Activated CD8-positive, alpha-beta T cell treated with anti-CD3 and anti-CD28 coated beads for 36 hours (primary cell): Measurements from ENCODE around the gene PRX. TPM values are rescaled to one million over a fixed set of nuclear protein-coding genes. Genes with fewer than 3 reads are reported as not detected.
"Not testable (repeated sequence)": the region's sequence is repeated elsewhere in the genome, so short reads cannot be mapped to it uniquely, and the experiment has no call there.

Source experiments
- ATAC-seq: fragments of 200-7000 bp; cut with Tn5 transposase; one replicate; pipeline ENCODE4 v1.10.0; 2021; ENCODE audit warnings: mild to moderate bottlenecking, moderate library complexity
- CTCF ChIA-PET: fragments of 350-600 bp; sonication (Branson Sonifier 250); formaldehyde crosslinking; loops from one replicate; lab custom pipeline; 2021; ENCODE audit warnings: antibody characterized with exemption; lab: Charles Lee
- POLR2A ChIA-PET: fragments of 350-600 bp; sonication (Branson Sonifier 250); formaldehyde crosslinking; loops from one replicate; lab custom pipeline; 2021; ENCODE audit warnings: antibody characterized with exemption; lab: Charles Lee
- DNase-seq: peaks from one replicate; pipeline ENCODE4 v3.0.0-alpha.2; 2020
- H3K27ac Mint-ChIP-seq: one replicate; pipeline ENCODE4 v1.8.0; 2021; ENCODE audit warnings: mild to moderate bottlenecking, mixed read lengths
- H3K27me3 Mint-ChIP-seq: one replicate; pipeline ENCODE4 v1.8.0; 2021; ENCODE audit warnings: mixed read lengths
- H3K36me3 Mint-ChIP-seq: one replicate; pipeline ENCODE4 v1.8.0; 2021; ENCODE audit warnings: low read depth, mixed read lengths
- H3K4me1 Mint-ChIP-seq: one replicate; pipeline ENCODE4 v1.8.0; 2021; ENCODE audit warnings: low read depth, mixed read lengths
- H3K4me3 Mint-ChIP-seq: one replicate; pipeline ENCODE4 v1.8.0; 2021; ENCODE audit warnings: mild to moderate bottlenecking, moderate library complexity, mixed read lengths
- H3K9me3 Mint-ChIP-seq: one replicate; pipeline ENCODE4 v1.8.0; 2021; ENCODE audit warnings: mixed read lengths
- CTCF ChIP-seq: fragments of 200-600 bp; IDR thresholded peaks from one replicate; pipeline ENCODE4 v1.8.0; 2022; ENCODE audit warnings: antibody characterized with exemption, mild to moderate bottlenecking
- intact Hi-C: fragments of 100-400 bp; cut with micrococcal nuclease; formaldehyde crosslinking; loops from one replicate; pipeline ENCODE4 v1.10.0; 2022
- total RNA-seq, 2 experiments: library from RNA; stranded (reverse); gene quantifications; one replicate each; pipeline ENCODE4 v1.2.3, GENCODE V29; 2021

The PRX gene
- total RNA-seq, 2 experiments from 2014 or later, result 1.2 TPM

GRCh38 chr19:40376286-40376862 is 36.8 kb downstream of the PRX start:
- Mint-ChIP-seq H3K27me3 (no peaks in the 10 kb centered on the region), H3K9me3 (no peaks in the 10 kb centered on the region), H3K36me3 (peaks cover 3% of the 10 kb centered on the region), H3K4me3 (no peak overlapping the region), H3K27ac (no peak overlapping the region), H3K4me1 (peaks cover 8% of the 10 kb centered on the region)
- intact Hi-C loops, result no loop called here
- ChIA-PET CTCF (no interaction called here), POLR2A (no interaction called here)
- no peak for DNase-seq
- no peak for ATAC-seq
- TF ChIP-seq CTCF, result no peak

GRCh38 chr19:40374084-40374483 is 39.1 kb downstream of the PRX start:
- POLR2A ChIA-PET, result no interaction called here
- Mint-ChIP-seq H3K27ac (no peak overlapping the region), H3K4me3 (no peak overlapping the region), H3K27me3 (no peaks in the 10 kb centered on the region), H3K9me3 (no peaks in the 10 kb centered on the region), H3K4me1 (peaks cover 8% of the 10 kb centered on the region), H3K36me3 (peaks cover 6% of the 10 kb centered on the region)
- intact Hi-C loops, result no loop called here
- DNase-seq (no peak), ATAC-seq (no peak)
- TF ChIP-seq CTCF, result no peak
- CTCF ChIA-PET, result no interaction called here

GRCh38 chr19:40371802-40372122 is 41.4 kb downstream of the PRX start:
- Mint-ChIP-seq H3K36me3 (peaks cover 6% of the 10 kb centered on the region), H3K9me3 (no peaks in the 10 kb centered on the region)

GRCh38 chr19:40370997-40371801 is 42.0 kb downstream of the PRX start:
- intact Hi-C loops, result no loop called here
- H3K4me3 Mint-ChIP-seq, result no peak overlapping the region
- H3K36me3 Mint-ChIP-seq, result peaks cover 6% of the 10 kb centered on the region
- peaks cover 8% of the 10 kb centered on the region for H3K4me1 Mint-ChIP-seq
- CTCF ChIA-PET, result interaction anchor here (0.6 to 1.1 kb wide), 2 partner anchors 50 to 275 kb away, joined by 3 to 4 read pairs; no protein-coding TSS in a partner anchor
- DNase-seq, result no peak
- no peaks in the 10 kb centered on the region for H3K27me3 Mint-ChIP-seq
- no peak overlapping the region for H3K27ac Mint-ChIP-seq
- POLR2A ChIA-PET, result interaction anchor here (0.9 kb wide), 1 partner anchor 32 kb away, joined by 3 read pairs; no protein-coding TSS in a partner anchor
- H3K9me3 Mint-ChIP-seq, result no peaks in the 10 kb centered on the region
- no peak for TF ChIP-seq CTCF
- ATAC-seq, result no peak

More at GRCh38 chr19:40371802-40372122, 41.4 kb downstream of the PRX start:
- ChIA-PET CTCF (interaction anchor here (0.6 to 1.1 kb wide), 2 partner anchors 49 to 274 kb away, joined by 3 to 4 read pairs; no protein-coding TSS in a partner anchor), POLR2A (interaction anchor here (0.9 kb wide), 1 partner anchor 31 kb away, joined by 3 read pairs; no protein-coding TSS in a partner anchor)
- no peak for TF ChIP-seq CTCF
- H3K27ac Mint-ChIP-seq, result no peak overlapping the region
- ATAC-seq (no peak), DNase-seq (no peak)
- peaks cover 8% of the 10 kb centered on the region for H3K4me1 Mint-ChIP-seq
- H3K27me3 Mint-ChIP-seq, result no peaks in the 10 kb centered on the region
- intact Hi-C loops, result no loop called here
- no peak overlapping the region for H3K4me3 Mint-ChIP-seq

GRCh38 chr19:40370253-40370652 is 42.9 kb downstream of the PRX start:
- H3K4me3 Mint-ChIP-seq, ATAC-seq, intact Hi-C loops, H3K36me3 Mint-ChIP-seq, H3K27ac Mint-ChIP-seq, H3K27me3 Mint-ChIP-seq, H3K9me3 Mint-ChIP-seq, DNase-seq, CTCF ChIA-PET: not testable (repeated sequence)
- POLR2A ChIA-PET, result interaction anchor here (0.7 kb wide), 1 partner anchor 350 kb away, joined by 3 read pairs; no protein-coding TSS in a partner anchor
- H3K4me1 Mint-ChIP-seq, result peaks cover 11% of the 10 kb centered on the region
